Measurements from ENCODE around the gene ENDOD1. TPM values are rescaled to one million over a fixed set of nuclear protein-coding genes. Genes with fewer than 3 reads are reported as not detected.

ENDOD1 gene
- total and polyA plus RNA-seq, 4 donors, result 10.4 to 55.1 (median 25.0) TPM

- Histone ChIP-seq H3K9ac (ENCODE audit: insufficient read depth in 1 of 2, low read length in 2 of 2) (peak overlapping the region; percentile 67 to 96), H3K27ac (ENCODE audit: low read depth in 1 of 2, low read length in 1 of 2) (peak overlapping the region; percentile 96 to 100), H3K4me3 (peak overlapping the region; percentile 92), H3K9me3 (ENCODE audit: control insufficient read depth in 4 of 4, insufficient read depth in 3 of 4, low read length in 3 of 4) (no peaks in the 10 kb centered on the region), H3K4me1 (ENCODE audit: control insufficient read depth in 5 of 5, insufficient read depth in 5 of 5, low read length in 5 of 5) (peaks cover 0 to 22% (median 0%) of the 10 kb centered on the region in 5 donors), H3K27me3 (ENCODE audit: control insufficient read depth in 3 of 3, insufficient read depth in 3 of 3, low read length in 2 of 3) (no peaks in the 10 kb centered on the region), H3K36me3 (ENCODE audit: control insufficient read depth in 4 of 4, insufficient read depth in 4 of 4, low read length in 4 of 4) (no peaks in the 10 kb centered on the region)
- TF ChIP-seq, protein P1, sequence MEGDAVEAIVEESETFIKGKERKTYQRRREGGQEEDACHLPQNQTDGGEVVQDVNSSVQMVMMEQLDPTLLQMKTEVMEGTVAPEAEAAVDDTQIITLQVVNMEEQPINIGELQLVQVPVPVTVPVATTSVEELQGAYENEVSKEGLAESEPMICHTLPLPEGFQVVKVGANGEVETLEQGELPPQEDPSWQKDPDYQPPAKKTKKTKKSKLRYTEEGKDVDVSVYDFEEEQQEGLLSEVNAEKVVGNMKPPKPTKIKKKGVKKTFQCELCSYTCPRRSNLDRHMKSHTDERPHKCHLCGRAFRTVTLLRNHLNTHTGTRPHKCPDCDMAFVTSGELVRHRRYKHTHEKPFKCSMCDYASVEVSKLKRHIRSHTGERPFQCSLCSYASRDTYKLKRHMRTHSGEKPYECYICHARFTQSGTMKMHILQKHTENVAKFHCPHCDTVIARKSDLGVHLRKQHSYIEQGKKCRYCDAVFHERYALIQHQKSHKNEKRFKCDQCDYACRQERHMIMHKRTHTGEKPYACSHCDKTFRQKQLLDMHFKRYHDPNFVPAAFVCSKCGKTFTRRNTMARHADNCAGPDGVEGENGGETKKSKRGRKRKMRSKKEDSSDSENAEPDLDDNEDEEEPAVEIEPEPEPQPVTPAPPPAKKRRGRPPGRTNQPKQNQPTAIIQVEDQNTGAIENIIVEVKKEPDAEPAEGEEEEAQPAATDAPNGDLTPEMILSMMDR (IDR thresholded peaks at IDR 0.05; ENCODE audit: control extremely low read depth, extremely low read depth), result peak; percentile 45
- WGBS, 2 donors, result 0% methylated on average over 79 to 98 of the region's 98 CpGs
- peak; percentile 79 for ATAC-seq (ENCODE audit: insufficient read depth, low FRiP score)
- DNase-seq, result peak; percentile 85 to 89 (median 88)
Measured at GRCh38 chr11:95067039-95067840, 22.4 kb upstream of the ENDOD1 start.

GRCh38 chr11:95067841-95068219, 21.8 kb upstream of the ENDOD1 start:
- Histone ChIP-seq H3K9ac (ENCODE audit: insufficient read depth in 1 of 2, low read length in 2 of 2) (peak overlapping the region; percentile 66 to 96), H3K27ac (ENCODE audit: low read depth in 1 of 2, low read length in 1 of 2) (peak overlapping the region; percentile 96 to 100), H3K4me3 (peak overlapping the region; percentile 92), H3K9me3 (ENCODE audit: control insufficient read depth in 4 of 4, insufficient read depth in 3 of 4, low read length in 3 of 4) (no peaks in the 10 kb centered on the region), H3K4me1 (ENCODE audit: control insufficient read depth in 5 of 5, insufficient read depth in 5 of 5, low read length in 5 of 5) (peaks cover 0 to 19% (median 0%) of the 10 kb centered on the region in 5 donors), H3K27me3 (ENCODE audit: control insufficient read depth in 3 of 3, insufficient read depth in 3 of 3, low read length in 2 of 3) (no peaks in the 10 kb centered on the region), H3K36me3 (ENCODE audit: control insufficient read depth in 4 of 4, insufficient read depth in 4 of 4, low read length in 4 of 4) (no peaks in the 10 kb centered on the region)
- DNase-seq (no peak), ATAC-seq (ENCODE audit: insufficient read depth, low FRiP score) (no peak)
- 1% methylated on average over 16 of the region's 16 CpGs for WGBS, 2 donors
- TF ChIP-seq, protein P1 (IDR thresholded peaks at IDR 0.05; ENCODE audit: control extremely low read depth, extremely low read depth), result no peak

DNA sequence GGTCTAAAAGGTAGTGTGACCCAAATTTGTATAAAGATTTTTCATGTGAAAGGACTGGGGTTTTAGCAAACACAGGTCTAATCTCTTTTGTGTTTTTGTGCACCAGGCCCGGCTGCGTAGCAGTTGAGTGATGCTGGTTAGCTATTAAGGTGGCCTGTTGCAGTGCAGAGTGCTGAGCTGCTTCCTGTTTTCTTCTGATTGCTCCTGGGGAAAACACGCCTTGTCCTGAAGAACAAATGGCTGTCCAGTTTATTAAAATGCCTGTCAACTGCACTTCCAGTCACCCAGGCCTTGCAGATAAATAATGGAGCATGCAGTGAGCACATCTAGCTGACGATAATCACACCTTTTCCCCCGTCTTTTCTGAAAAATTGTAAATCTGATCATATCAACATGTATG, 21.1 kb upstream of the ENDOD1 start:
- TF ChIP-seq, protein P1 (IDR thresholded peaks at IDR 0.05; ENCODE audit: control extremely low read depth, extremely low read depth), result no peak
- DNase-seq (peak; percentile 67 to 89 (median 79)), ATAC-seq (ENCODE audit: insufficient read depth, low FRiP score) (peak; percentile 82)
- no peaks in the 10 kb centered on the region for H3K9me3 ChIP-seq (ENCODE audit: control insufficient read depth in 4 of 4, insufficient read depth in 3 of 4, low read length in 3 of 4)
- peak overlapping the region; percentile 92 for H3K4me3 ChIP-seq
- H3K27ac ChIP-seq (ENCODE audit: low read depth in 1 of 2, low read length in 1 of 2), result peak overlapping the region; percentile 96 to 100
- peak overlapping the region in 1 of 2 donors; percentile 96 for H3K9ac ChIP-seq (ENCODE audit: insufficient read depth in 1 of 2, low read length in 2 of 2)
- no peaks in the 10 kb centered on the region for H3K27me3 ChIP-seq (ENCODE audit: control insufficient read depth in 3 of 3, insufficient read depth in 3 of 3, low read length in 2 of 3)
- H3K4me1 ChIP-seq (ENCODE audit: control insufficient read depth in 5 of 5, insufficient read depth in 5 of 5, low read length in 5 of 5), result peaks cover 0 to 19% (median 0%) of the 10 kb centered on the region in 5 donors
- H3K36me3 ChIP-seq (ENCODE audit: control insufficient read depth in 4 of 4, insufficient read depth in 4 of 4, low read length in 4 of 4), result no peaks in the 10 kb centered on the region
- WGBS, 2 donors, result 2 to 5% methylated on average over 5 of the region's 5 CpGs
